Measurements from ENCODE around the gene CPXM2. TPM values are rescaled to one million over a fixed set of nuclear protein-coding genes. Genes with fewer than 3 reads are reported as not detected.

The CPXM2 gene
- total and polyA plus RNA-seq, 9 of the 15 experiments (the other 6 are each of a cell fraction or from before 2014, with no cell fraction given), result not detected

- DNase-seq (ENCODE audit: extremely low read depth in 1 of 4, low spot score in 3 of 4) (no peak), ATAC-seq (no peak), FAIRE-seq (no peak)
- ChIA-PET CTCF (ENCODE audit: low intra/inter-chr PET ratio) (no interaction called here), POLR2A (no interaction called here)
- Histone ChIP-seq H3K9ac (ENCODE audit: insufficient read depth in 1 of 2, low read depth in 2 of 2, low read length in 2 of 2) (no peak overlapping the region), H3K4me2 (ENCODE audit: insufficient read depth, low read length) (no peak overlapping the region), H3K27ac (ENCODE audit: extremely low read depth, low read depth, low read length) (no peak overlapping the region), H3K4me1 (replicated peaks in 1 of 2; ENCODE audit: control insufficient read depth in 2 of 2, insufficient read depth in 2 of 2, low read length in 2 of 2) (no peaks in the 10 kb centered on the region), H4K20me1 (replicated peaks; ENCODE audit: control insufficient read depth, insufficient read depth, low read length) (no peaks in the 10 kb centered on the region), H3K36me3 (ENCODE audit: control insufficient read depth, insufficient read depth, low read length) (no peaks in the 10 kb centered on the region), H3K4me3 (no peak overlapping the region), H2AFZ (ENCODE audit: low read depth, low read length) (no peak overlapping the region), H3K9me3 (replicated peaks; ENCODE audit: control insufficient read depth, insufficient read depth, low read depth, low read length) (no peaks in the 10 kb centered on the region), H3K79me2 (ENCODE audit: control insufficient read depth, insufficient read depth, low read length) (no peaks in the 10 kb centered on the region), H3K27me3 (ENCODE audit: control insufficient read depth in 2 of 2, insufficient read depth in 2 of 2, low read length in 2 of 2) (peaks cover 0 to 6% of the 10 kb centered on the region in 2 experiments; a peak in 1 of 5 replicates), H3K9me1 (ENCODE audit: control insufficient read depth, insufficient read depth, low read length) (no peaks in the 10 kb centered on the region)
- WGBS (ENCODE audit: insufficient coverage, low coverage, missing lambda C conversion rate), result 0% methylated on average over 9 of the region's 9 CpGs
- TF ChIP-seq MTA2 (IDR thresholded peaks at IDR 0.05; ENCODE audit: low read depth) (no peak), CREB1 (IDR thresholded peaks at IDR 0.05) (no peak), CREB1 (CRISPR knock-in tag; IDR thresholded peaks at IDR 0.05) (no peak), NFATC3 (IDR thresholded peaks at IDR 0.05) (no peak), ZC3H4 (CRISPR knock-in tag; IDR thresholded peaks at IDR 0.05; ENCODE audit: borderline replicate concordance) (no peak), ZNF280A (IDR thresholded peaks at IDR 0.05; ENCODE audit: low read depth, partially characterized antibody) (no peak), ADNP (tag; IDR thresholded peaks at IDR 0.05) (no peak), TCF7L2 (IDR thresholded peaks at IDR 0.05; ENCODE audit: low read depth, low read length) (no peak), SMC3 (conservative IDR thresholded peaks at IDR 0.05; ENCODE audit: insufficient read depth, low read depth, low read length) (no peak), PKNOX1 (IDR thresholded peaks at IDR 0.05) (no peak), SREBF2 (CRISPR knock-in tag; IDR thresholded peaks at IDR 0.05) (no peak), FOXM1 (IDR thresholded peaks at IDR 0.05; ENCODE audit: low read depth) (no peak), FOXM1 (CRISPR knock-in tag; IDR thresholded peaks at IDR 0.05; ENCODE audit: low read depth) (no peak), ZBTB12 (CRISPR knock-in tag; IDR thresholded peaks at IDR 0.05) (no peak), CBFB (CRISPR knock-in tag; IDR thresholded peaks at IDR 0.05) (no peak), XRCC4 (IDR thresholded peaks at IDR 0.05; ENCODE audit: extremely low read depth, insufficient read depth, insufficient read length) (no peak), FOXJ2 (tag; IDR thresholded peaks at IDR 0.05) (no peak), ELK1 (CRISPR knock-in tag; IDR thresholded peaks at IDR 0.05) (no peak), ZNF384 (IDR thresholded peaks at IDR 0.05; ENCODE audit: low read depth, low read length) (no peak), TEAD1 (CRISPR knock-in tag; IDR thresholded peaks at IDR 0.05) (no peak)
- intact Hi-C loops (cut with micrococcal nuclease) (no loop called here), in situ Hi-C loops (cut with MboI) (no loop called here)
- BruUV-seq (replicated peaks), result no TSS peak
Observed at GRCh38 chr10:123721441-123722049, 170.1 kb downstream of the CPXM2 start.

Measured in K562 (cell line).